ENCODE data around the gene TOGARAM2. TPM values are rescaled to one million over a fixed set of nuclear protein-coding genes. Genes with fewer than 3 reads are reported as not detected.

Gene TOGARAM2
- total and polyA plus RNA-seq, 2 of the 13 experiments (the other 11 are each of a cell fraction or from before 2014, with no cell fraction given) = under 0.01 to 0.05 TPM

GRCh38 chr2:28979041-28979440 lies 2.1 kb upstream of the TOGARAM2 start:
- ChIA-PET CTCF (ENCODE audit: low intra/inter-chr PET ratio, low total read pairs) (no interaction called here), POLR2A (no interaction called here)
- in situ Hi-C loops (cut with HindIII; ENCODE audit: extremely low pct_ligation_motif_present, low pct_unique_long_range_greater_than_20kb) (loop anchor here (25.0 kb wide), 1 partner anchor 858 kb away; no protein-coding TSS in a partner anchor), intact Hi-C loops (cut with micrococcal nuclease; ENCODE audit: unreplicated experiment) (no loop called here)
- no peak overlapping the region for H3K4me2 ChIP-seq (ENCODE audit: low read depth, low read length)
- ATAC-seq (no peak), DNase-seq (ENCODE audit: low spot score) (no peak), FAIRE-seq (no peak)
- peaks cover 4 to 26% of the 10 kb centered on the region in 2 experiments; a peak in 3 of 5 replicates for H3K27me3 ChIP-seq (ENCODE audit: control insufficient read depth in 1 of 2, insufficient read depth in 2 of 2, low read length in 2 of 2)
- H2AFZ ChIP-seq (ENCODE audit: low read length) = no peak overlapping the region
- H3K9ac ChIP-seq (ENCODE audit: insufficient read depth, low read depth, low read length) = no peak overlapping the region
- H3K27ac ChIP-seq (ENCODE audit: extremely low read length, insufficient read depth, low read length) = no peak overlapping the region
- H3K79me2 ChIP-seq (ENCODE audit: insufficient read depth, low read length) = no peaks in the 10 kb centered on the region
- WGBS (ENCODE audit: low lambda C conversion rate) = 0% methylated on average over 5 of the region's 7 CpGs
- TF ChIP-seq ZNF547 (CRISPR knock-in tag; IDR thresholded peaks at IDR 0.05) = no peak
- TF ChIP-seq TP53 (CRISPR knock-in tag; conservative IDR thresholded peaks at IDR 0.05) = no peak
- no peak for TF ChIP-seq THAP9 (CRISPR knock-in tag; IDR thresholded peaks at IDR 0.05; ENCODE audit: borderline replicate concordance)
- no peak for TF ChIP-seq HNRNPUL1 (IDR thresholded peaks at IDR 0.05; ENCODE audit: low read depth, low read length)
- TF ChIP-seq NCOR1 (IDR thresholded peaks at IDR 0.05; ENCODE audit: borderline replicate concordance, low read length) = no peak
- no peak for TF ChIP-seq ZNF720 (CRISPR knock-in tag; IDR thresholded peaks at IDR 0.05)
- no peak for TF ChIP-seq ZBTB42 (CRISPR knock-in tag; IDR thresholded peaks at IDR 0.05)
- no peak for TF ChIP-seq ZNF317 (CRISPR knock-in tag; IDR thresholded peaks at IDR 0.05)
- TF ChIP-seq MXD3 (CRISPR knock-in tag; IDR thresholded peaks at IDR 0.05) = no peak
- H3K4me3 ChIP-seq (replicated peaks in 1 of 3; ENCODE audit: insufficient read depth in 1 of 3, low read depth in 2 of 3, low read length in 3 of 3) = no peak overlapping the region
- no peaks in the 10 kb centered on the region for H3K36me3 ChIP-seq (replicated peaks in 1 of 2; ENCODE audit: control insufficient read depth in 1 of 2, insufficient read depth in 2 of 2, low read length in 2 of 2)
- no peaks in the 10 kb centered on the region for H3K9me3 ChIP-seq (ENCODE audit: low read length)
- H4K20me1 ChIP-seq (ENCODE audit: insufficient read depth, low read length) = no peaks in the 10 kb centered on the region
- peaks cover 5% of the 10 kb centered on the region; the same call in 1 of the 2 replicates for H3K4me1 ChIP-seq (ENCODE audit: insufficient read depth, low read length)
- no TSS peak for BruUV-seq (replicated peaks)

Measured in HepG2 (cell line).